Muscle of back (tissue), 11 donors: ENCODE results near the gene ESR1. TPM values are rescaled to one million over a fixed set of nuclear protein-coding genes. Genes with fewer than 3 reads are reported as not detected.

Source experiments
- DNase-seq, 3 donors: peaks; one replicate each; pipeline versions ENCODE4 v3.0.0 to v3.0.0-alpha.2; 2013
- polyA plus RNA-seq, 10 donors: library from polyadenylated mRNA; unstranded; fragments of 120-200 nt; gene quantifications; one replicate each; pipeline ENCODE4 v1.2.1, GENCODE V29; 2013; ENCODE audit not compliant: insufficient read length in 10 of 10

The ESR1 gene
- polyA plus RNA-seq, 10 donors, result 0.95 to 4.0 (median 1.9) TPM

GRCh38 chr6:152170702-152171667 lies 363.5 kb downstream of the ESR1 start:
- no peak for DNase-seq

GRCh38 chr6:152173321-152173720 lies 365.8 kb downstream of the ESR1 start:
- no peak for DNase-seq

- DNase-seq, result no peak
Observed at GRCh38 chr6:152173957-152174356, 366.5 kb downstream of the ESR1 start.

- DNase-seq, result no peak
Observed at GRCh38 chr6:152176268-152176667, 368.8 kb downstream of the ESR1 start.
